Gastroesophageal sphincter (tissue), 4 donors: ENCODE data around the gene AP2A2. TPM values are rescaled to one million over a fixed set of nuclear protein-coding genes. Genes with fewer than 3 reads are reported as not detected.

Source experiments
- ATAC-seq: fragments of 150-250 bp; one replicate; pipeline ENCODE4 v1.9.1; 2016; ENCODE audit warnings: mild to moderate bottlenecking, moderate library complexity
- H3K27ac ChIP-seq, 4 donors: fragments of 200-600 bp; sonication (generic) in 3 of 4; 1 replicate in 3 of 4; 2 replicates in 1 of 4; pipeline ENCODE4 v1.5.1; 2016 to 2019
- H3K27me3 ChIP-seq: fragments of 200-600 bp; sonication (generic); one replicate; pipeline ENCODE4 v1.5.1; 2019
- H3K36me3 ChIP-seq, 2 donors: fragments of 200-600 bp; sonication (generic); one replicate each; pipeline ENCODE4 v1.5.1; 2019; ENCODE audit warnings: control low read depth in 1 of 2
- H3K4me1 ChIP-seq, 3 donors: fragments of 200-600 bp; sonication (generic); 1 replicate in 2 of 3; 2 replicates in 1 of 3; pipeline ENCODE4 v1.5.1; 2016 to 2019; ENCODE audit warnings: control low read depth in 2 of 3
- H3K4me3 ChIP-seq, 2 donors: fragments of 200-600 bp; sonication (generic); one replicate each; pipeline ENCODE4 v1.5.1; 2019; ENCODE audit warnings: mild to moderate bottlenecking in 1 of 2, moderate library complexity in 1 of 2
- H3K9me3 ChIP-seq, 3 donors: fragments of 200-600 bp; sonication (generic); one replicate each; pipeline ENCODE4 v1.5.1; 2017 to 2019; ENCODE audit warnings: control low read depth in 2 of 3
- EP300 ChIP-seq: sonication (generic); formaldehyde crosslinking; IDR thresholded peaks from one replicate; pipeline ENCODE4 v1.6.1; 2017; ENCODE audit warnings: antibody characterized with exemption, mild to moderate bottlenecking
- POLR2A ChIP-seq, 2 donors: fragments of 450-650 bp; IDR thresholded peaks; one replicate each; pipeline ENCODE4 v1.6.1; 2017; ENCODE audit warnings: antibody characterized with exemption in 2 of 2, mild to moderate bottlenecking in 2 of 2, moderate library complexity in 1 of 2
- POLR2AphosphoS5 ChIP-seq: sonication (generic); formaldehyde crosslinking; IDR thresholded peaks from one replicate; pipeline ENCODE4 v1.6.1; 2017; ENCODE audit warnings: antibody characterized with exemption
- WGBS, 2 donors: methylation state at CpG; one replicate each; pipeline ENCODE4 v1.1.5; 2018; ENCODE audit warnings: low coverage in 1 of 2; 5-methylcytosine and 5-hydroxymethylcytosine counted together
- total RNA-seq, 4 donors: library from RNA; depleted of rRNA; stranded (reverse); fragments of >200 nt; gene quantifications; one replicate each; pipeline ENCODE4 v1.1.0, GENCODE V29; 2016
- TF ChIP-seq, protein P1 (sequence below), 4 experiments: fragments of 200-600 bp in 2 of 4; fragments of 450-650 bp in 2 of 4; sonication (generic) in 1 of 4; IDR thresholded peaks; one replicate each; pipeline ENCODE4 v1.5.1; 2017 to 2019; ENCODE audit warnings: antibody characterized with exemption in 4 of 4, mild to moderate bottlenecking in 2 of 4, moderate library complexity in 2 of 4

AP2A2 gene
- total RNA-seq, 4 donors from 2014 or later, result 47.9 to 88.5 (median 61.6) TPM

DNA sequence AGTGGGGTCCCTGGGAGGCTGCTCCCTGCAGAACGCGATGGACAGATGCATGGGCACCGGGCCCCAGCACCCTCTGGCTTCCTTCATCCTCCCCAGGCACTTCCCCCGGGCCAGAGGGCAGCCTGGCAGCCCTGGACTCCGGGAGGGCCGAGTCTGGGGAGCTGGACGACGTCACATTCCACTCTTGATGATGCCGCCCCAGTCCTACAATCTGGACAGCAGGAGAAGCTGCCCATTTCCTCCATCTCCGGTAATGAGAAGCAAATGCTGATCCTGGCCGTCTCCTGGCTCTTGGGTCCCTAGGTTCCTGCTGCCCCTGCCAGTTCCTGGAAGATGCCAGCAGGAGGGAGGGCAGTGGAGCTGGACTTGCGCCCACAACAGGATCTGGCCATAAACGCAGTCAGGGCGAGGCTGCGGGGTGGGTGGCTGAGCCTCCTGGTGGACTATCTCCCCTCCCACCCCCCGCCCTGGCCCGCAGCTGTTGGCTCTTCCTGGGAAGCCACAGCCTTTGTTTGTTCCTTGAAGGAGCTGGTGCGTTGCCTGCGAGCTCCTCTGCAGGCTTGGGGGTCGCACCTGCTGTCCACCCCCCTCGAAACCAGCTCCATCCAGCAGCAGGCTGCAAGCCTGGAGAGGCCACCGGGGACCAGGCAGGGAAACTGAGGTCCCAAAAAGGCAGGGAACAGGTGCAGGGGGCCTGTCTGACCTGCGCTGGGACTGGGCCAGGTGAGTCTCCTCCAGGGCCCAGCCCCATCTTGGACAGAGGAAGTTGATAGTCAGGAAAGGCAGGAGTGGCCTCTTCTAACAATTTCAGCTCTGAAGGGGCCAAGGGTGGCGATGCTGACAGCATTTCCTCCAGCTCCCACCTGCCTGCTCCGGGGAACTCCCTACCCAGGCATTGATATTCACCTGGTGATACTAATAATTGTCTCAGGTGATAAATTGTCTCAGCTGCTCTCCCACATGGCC, 128.8 kb downstream of the AP2A2 start:
- no peaks in the 10 kb centered on the region for H3K9me3 ChIP-seq
- no peak for ATAC-seq
- TF ChIP-seq POLR2A (IDR thresholded peaks at IDR 0.05), result no peak
- no peak for TF ChIP-seq EP300
- TF ChIP-seq, protein P1, sequence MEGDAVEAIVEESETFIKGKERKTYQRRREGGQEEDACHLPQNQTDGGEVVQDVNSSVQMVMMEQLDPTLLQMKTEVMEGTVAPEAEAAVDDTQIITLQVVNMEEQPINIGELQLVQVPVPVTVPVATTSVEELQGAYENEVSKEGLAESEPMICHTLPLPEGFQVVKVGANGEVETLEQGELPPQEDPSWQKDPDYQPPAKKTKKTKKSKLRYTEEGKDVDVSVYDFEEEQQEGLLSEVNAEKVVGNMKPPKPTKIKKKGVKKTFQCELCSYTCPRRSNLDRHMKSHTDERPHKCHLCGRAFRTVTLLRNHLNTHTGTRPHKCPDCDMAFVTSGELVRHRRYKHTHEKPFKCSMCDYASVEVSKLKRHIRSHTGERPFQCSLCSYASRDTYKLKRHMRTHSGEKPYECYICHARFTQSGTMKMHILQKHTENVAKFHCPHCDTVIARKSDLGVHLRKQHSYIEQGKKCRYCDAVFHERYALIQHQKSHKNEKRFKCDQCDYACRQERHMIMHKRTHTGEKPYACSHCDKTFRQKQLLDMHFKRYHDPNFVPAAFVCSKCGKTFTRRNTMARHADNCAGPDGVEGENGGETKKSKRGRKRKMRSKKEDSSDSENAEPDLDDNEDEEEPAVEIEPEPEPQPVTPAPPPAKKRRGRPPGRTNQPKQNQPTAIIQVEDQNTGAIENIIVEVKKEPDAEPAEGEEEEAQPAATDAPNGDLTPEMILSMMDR (IDR thresholded peaks at IDR 0.05), result no peak
- no peak for TF ChIP-seq POLR2AphosphoS5
- 38 to 45% methylated on average over 4 to 6 of the region's 25 CpGs for WGBS, 2 donors
- H3K27ac ChIP-seq, result no peak overlapping the region
- H3K36me3 ChIP-seq, result no peaks in the 10 kb centered on the region
- H3K4me3 ChIP-seq, result no peak overlapping the region
- H3K4me1 ChIP-seq, result peaks cover 0 to 8% (median 0%) of the 10 kb centered on the region in 3 donors
- H3K27me3 ChIP-seq, result peaks cover 89% of the 10 kb centered on the region

DNA sequence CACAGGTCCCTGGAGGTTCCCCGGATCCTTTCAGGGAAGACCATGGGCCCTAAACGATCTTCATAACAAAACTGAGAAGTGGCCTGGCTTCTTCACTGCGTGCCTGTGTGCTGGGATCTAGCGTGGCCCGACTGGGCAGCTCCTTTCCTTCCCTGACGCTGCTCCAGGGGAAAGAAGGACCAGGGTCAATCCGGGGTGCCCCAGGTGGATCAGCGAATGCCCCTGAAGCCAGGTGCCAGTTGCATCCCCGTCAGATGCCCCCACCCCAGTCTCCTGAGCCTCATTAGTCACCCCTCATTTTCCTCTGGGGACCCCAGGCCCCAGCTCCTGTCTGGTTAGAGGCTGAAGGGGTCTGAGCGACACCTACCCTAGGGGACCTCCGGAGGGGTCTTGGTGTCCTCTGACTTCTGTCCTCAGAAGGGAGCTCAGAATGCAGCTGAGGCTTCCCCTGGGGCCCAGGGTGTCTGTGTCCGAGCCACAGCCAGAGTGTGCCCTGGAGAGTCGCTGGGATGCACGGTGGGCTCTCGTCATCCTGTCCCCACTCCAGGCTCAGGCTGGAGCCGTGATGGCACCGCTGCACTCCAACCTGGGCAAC, 129.5 kb downstream of the AP2A2 start:
- no peak for ATAC-seq
- 81% methylated on average over 5 of the region's 17 CpGs; no CpG with 5 or more reads in 1 of the 2 donors for WGBS, 2 donors
- Histone ChIP-seq H3K9me3 (no peaks in the 10 kb centered on the region), H3K4me3 (no peak overlapping the region), H3K36me3 (no peaks in the 10 kb centered on the region), H3K27me3 (peaks cover 88% of the 10 kb centered on the region), H3K27ac (no peak overlapping the region), H3K4me1 (peaks cover 0 to 8% (median 0%) of the 10 kb centered on the region in 3 donors)
- no peak for TF ChIP-seq POLR2AphosphoS5

DNA sequence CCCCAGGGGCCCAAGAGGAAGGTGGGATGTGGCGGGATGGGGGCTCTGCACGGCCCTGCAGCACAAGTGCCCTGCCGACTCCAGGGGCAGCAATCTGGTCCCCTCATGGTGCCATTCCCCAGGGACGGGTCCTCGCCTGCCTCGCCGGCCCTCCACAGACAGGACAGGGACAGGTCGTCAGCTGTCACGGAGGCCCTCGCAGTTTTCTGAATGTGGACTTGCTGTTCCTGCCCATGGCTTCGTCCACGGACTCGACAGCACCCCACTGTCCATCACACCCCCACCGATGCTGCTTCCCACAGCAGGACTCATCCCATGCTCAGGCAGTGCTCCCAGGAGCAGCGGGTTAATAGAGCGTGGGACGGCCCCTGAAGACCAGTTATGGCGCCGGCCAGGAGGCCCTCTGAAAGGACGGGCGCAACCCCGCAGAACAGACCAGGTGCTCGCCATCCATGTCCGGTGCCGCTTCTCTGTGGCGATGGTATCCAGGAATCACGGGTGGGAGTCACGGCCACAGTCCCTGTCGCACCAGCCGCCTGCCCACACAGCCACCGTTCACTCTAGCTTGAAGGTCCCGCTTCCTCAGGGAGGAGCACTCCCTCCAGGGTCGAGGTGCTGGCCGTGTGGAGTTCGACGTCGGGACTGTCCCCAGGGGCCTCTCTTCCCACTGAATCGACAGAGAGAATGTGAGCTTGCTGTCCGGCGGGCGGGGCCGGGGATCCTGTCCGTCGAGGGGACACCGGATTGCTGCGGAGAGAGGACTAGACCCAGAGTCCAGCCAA, 130.5 kb downstream of the AP2A2 start:
- no peak overlapping the region for H3K4me3 ChIP-seq
- no peak for ATAC-seq
- no peaks in the 10 kb centered on the region for H3K36me3 ChIP-seq
- 48 to 69% methylated on average over 7 to 9 of the region's 46 CpGs for WGBS, 2 donors
- H3K4me1 ChIP-seq, result peaks cover 0 to 3% (median 0%) of the 10 kb centered on the region in 3 donors
- TF ChIP-seq, protein P1 (IDR thresholded peaks at IDR 0.05), result no peak
- TF ChIP-seq EP300 (no peak), POLR2A (IDR thresholded peaks at IDR 0.05) (no peak), POLR2AphosphoS5 (no peak)
- peaks cover 88% of the 10 kb centered on the region for H3K27me3 ChIP-seq
- H3K9me3 ChIP-seq, result no peaks in the 10 kb centered on the region
- H3K27ac ChIP-seq, result no peak overlapping the region

DNA sequence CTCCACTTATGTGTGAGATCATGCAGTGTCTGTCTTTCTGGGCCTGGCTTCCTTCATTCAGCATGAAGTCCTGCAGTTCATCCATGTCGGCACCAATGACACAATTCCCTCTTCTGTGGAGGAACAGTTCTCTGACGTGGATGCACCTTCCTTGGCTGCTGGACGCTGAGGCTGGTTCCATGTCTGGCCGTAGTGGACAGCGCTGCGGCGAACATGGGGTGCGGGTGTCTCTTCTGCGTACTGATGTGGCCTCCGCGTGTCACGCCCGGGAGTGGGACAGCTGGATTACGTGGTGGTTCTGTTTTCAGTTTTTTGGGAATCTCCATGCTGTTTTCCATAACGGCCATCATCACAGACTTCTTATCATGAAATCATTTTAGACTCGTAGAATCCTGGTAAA, 132.1 kb downstream of the AP2A2 start:
- Histone ChIP-seq H3K9me3 (peaks cover 0 to 10% (median 0%) of the 10 kb centered on the region in 3 donors), H3K27ac (no peak overlapping the region), H3K4me1 (no peaks in the 10 kb centered on the region), H3K36me3 (no peaks in the 10 kb centered on the region), H3K4me3 (no peak overlapping the region), H3K27me3 (peaks cover 77% of the 10 kb centered on the region)
- 70% methylated on average over 9 of the region's 16 CpGs; no CpG with 5 or more reads in 1 of the 2 donors for WGBS, 2 donors
- ATAC-seq, result no peak
- TF ChIP-seq EP300 (no peak), POLR2AphosphoS5 (no peak), POLR2A (IDR thresholded peaks at IDR 0.05) (no peak)
- TF ChIP-seq, protein P1 (IDR thresholded peaks at IDR 0.05), result no peak

DNA sequence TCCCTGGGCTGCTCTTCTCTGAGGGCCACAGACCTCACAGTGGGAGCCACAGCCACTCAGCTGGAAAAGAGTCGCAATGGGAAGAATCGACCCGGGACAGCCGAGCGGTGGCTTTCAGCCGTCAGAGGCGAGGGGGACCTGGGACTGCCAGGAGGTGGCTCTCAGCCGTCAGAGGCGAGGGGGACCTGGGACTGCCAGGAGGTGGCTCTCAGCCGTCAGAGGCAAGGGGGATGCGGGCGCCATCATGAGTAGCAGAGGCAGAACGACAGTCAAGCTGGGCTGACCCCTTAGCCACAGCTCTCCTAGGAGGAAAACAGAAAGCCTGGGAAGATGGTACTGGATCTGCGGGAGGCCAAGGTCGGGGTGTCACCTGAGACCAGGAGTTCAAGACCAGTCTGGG, 134.1 kb downstream of the AP2A2 start:
- TF ChIP-seq, protein P1 (IDR thresholded peaks at IDR 0.05), result no peak
- TF ChIP-seq EP300 (no peak), POLR2A (IDR thresholded peaks at IDR 0.05) (no peak)
- H3K4me3 ChIP-seq, result no peak overlapping the region
- H3K4me1 ChIP-seq, result no peaks in the 10 kb centered on the region
- H3K27ac ChIP-seq, result no peak overlapping the region
- H3K9me3 ChIP-seq, result peaks cover 0 to 16% (median 0%) of the 10 kb centered on the region in 3 donors
- WGBS, 2 donors, result 66% methylated on average over 15 of the region's 15 CpGs; no CpG with 5 or more reads in 1 of the 2 donors
- no peak for ATAC-seq
- H3K27me3 ChIP-seq, result peaks cover 59% of the 10 kb centered on the region
- H3K36me3 ChIP-seq, result no peaks in the 10 kb centered on the region
